Neural cell (in vitro differentiated cells): ENCODE data around the gene CUTC. TPM values are rescaled to one million over a fixed set of nuclear protein-coding genes. Genes with fewer than 3 reads are reported as not detected.

Experiments
- H2AFZ ChIP-seq: fragments of 200-600, 300-800 bp; sonication (generic), shearing (Covaris generic); 2 replicates; pipeline ENCODE4 v1.6.0; 2014; ENCODE audit warnings: low read depth, mild to moderate bottlenecking, antibody characterized with exemption, low read length, moderate library complexity
- H3F3A ChIP-seq: fragments of 200-600 bp; shearing (Covaris generic); 2 replicates; pipeline ENCODE4 v1.6.1; 2016; ENCODE audit warnings: mild to moderate bottlenecking, moderate library complexity, mixed read lengths, antibody characterized with exemption, low read length; ENCODE audit not compliant: insufficient read depth, poor library complexity, severe bottlenecking
- H3K27ac ChIP-seq: fragments of 200-600, 300-800 bp; sonication (generic), shearing (Covaris generic); 2 replicates; pipeline ENCODE4 v1.5.1; 2014; ENCODE audit warnings: mild to moderate bottlenecking, low read length, moderate library complexity
- H3K27me3 ChIP-seq: fragments of 300-800, 200-600 bp; sonication (generic), shearing (Covaris generic); 2 replicates; pipeline ENCODE4 v1.6.0; 2014; ENCODE audit warnings: mild to moderate bottlenecking, low read depth, low read length, moderate library complexity; ENCODE audit not compliant: insufficient read depth
- H3K36me3 ChIP-seq: fragments of 300-800, 200-600 bp; sonication (generic), shearing (Covaris generic); 2 replicates; pipeline ENCODE4 v1.5.1; 2014; ENCODE audit warnings: mild to moderate bottlenecking, antibody characterized with exemption, low read length, moderate library complexity; ENCODE audit not compliant: insufficient read depth
- H3K4me2 ChIP-seq: fragments of 300-800, 200-600 bp; sonication (generic), shearing (Covaris generic); 2 replicates; pipeline ENCODE4 v1.6.0; 2014; ENCODE audit warnings: mild to moderate bottlenecking, low read length
- H3K4me3 ChIP-seq: fragments of 300-800, 200-600 bp; sonication (generic), shearing (Covaris generic); 2 replicates; pipeline ENCODE4 v1.5.1; 2014; ENCODE audit warnings: mild to moderate bottlenecking, low read length, moderate library complexity
- H3K79me2 ChIP-seq: fragments of 200-600 bp; shearing (Covaris generic); replicated peaks from 2 replicates; pipeline ENCODE4 v1.6.0; 2014; ENCODE audit warnings: mild to moderate bottlenecking, low read length, moderate library complexity; ENCODE audit not compliant: insufficient read depth
- H3K9ac ChIP-seq: fragments of 300-800, 200-600 bp; sonication (generic), shearing (Covaris generic); 2 replicates; pipeline ENCODE4 v1.6.1; 2016; ENCODE audit warnings: mild to moderate bottlenecking, low read length, mixed read lengths
- H3K9me2 ChIP-seq: fragments of 200-600 bp; shearing (Covaris generic); 2 replicates; pipeline ENCODE4 v1.6.1; 2016; ENCODE audit warnings: mild to moderate bottlenecking, low read length, mixed read lengths; ENCODE audit not compliant: insufficient read depth
- H3K9me3 ChIP-seq: fragments of 200-600, 300-800 bp; sonication (generic), shearing (Covaris generic); 2 replicates; pipeline ENCODE4 v1.6.1; 2016; ENCODE audit warnings: mild to moderate bottlenecking, mixed run types, low read length, moderate library complexity, mixed read lengths
- H4K20me1 ChIP-seq: fragments of 200-600 bp; shearing (Covaris generic); 2 replicates; pipeline ENCODE4 v1.6.1; 2016; ENCODE audit warnings: mild to moderate bottlenecking, mixed run types; ENCODE audit not compliant: insufficient read depth
- EP300 ChIP-seq: fragments of 450-650 bp; conservative IDR thresholded peaks from 2 replicates; pipeline ENCODE4 v1.6.1; 2014; ENCODE audit warnings: antibody characterized with exemption, mild to moderate bottlenecking, moderate library complexity; ENCODE audit not compliant: poor library complexity, severe bottlenecking
- EZH2 ChIP-seq: fragments of 200-600, 300-800 bp; shearing (Covaris generic), sonication (generic); IDR thresholded peaks from 2 replicates; pipeline ENCODE4 v1.6.1; 2014; ENCODE audit warnings: antibody characterized with exemption, low read length, borderline replicate concordance, mild to moderate bottlenecking; ENCODE audit not compliant: insufficient read depth, poor library complexity, severe bottlenecking
- MXI1 ChIP-seq: fragments of 450-650 bp; conservative IDR thresholded peaks from 2 replicates; pipeline ENCODE4 v1.6.1; 2014; ENCODE audit warnings: antibody characterized with exemption, mild to moderate bottlenecking; ENCODE audit not compliant: poor library complexity, severe bottlenecking
- POLR2AphosphoS5 ChIP-seq: IDR thresholded peaks from 2 replicates; pipeline ENCODE4 v1.6.1; 2012
- RAD21 ChIP-seq: fragments of 450-650 bp; conservative IDR thresholded peaks from 2 replicates; pipeline ENCODE4 v1.6.1; 2014; ENCODE audit warnings: antibody characterized with exemption, mild to moderate bottlenecking, moderate library complexity
- REST ChIP-seq: IDR thresholded peaks from 2 replicates; pipeline ENCODE4 v1.6.1; 2012; ENCODE audit warnings: borderline replicate concordance
- SMC3 ChIP-seq: fragments of 450-650 bp; conservative IDR thresholded peaks from 2 replicates; pipeline ENCODE4 v1.6.1; 2014; ENCODE audit warnings: antibody characterized with exemption, mild to moderate bottlenecking, moderate library complexity; ENCODE audit not compliant: poor library complexity
- TAF1 ChIP-seq: IDR thresholded peaks from 2 replicates; pipeline ENCODE4 v1.6.1; 2012; ENCODE audit warnings: low read depth
- polyA plus RNA-seq: library from polyadenylated mRNA; depleted of rRNA; stranded (reverse); fragments of >200 nt; gene quantifications from 2 replicates; pipeline ENCODE4 v1.2.3, GENCODE V29; 2014
- TF ChIP-seq, protein P1 (sequence below): fragments of 450-650 bp; IDR thresholded peaks from 2 replicates; pipeline ENCODE4 v1.5.1; 2014; ENCODE audit warnings: antibody characterized with exemption, mild to moderate bottlenecking, moderate library complexity; ENCODE audit not compliant: poor library complexity, severe bottlenecking

Gene CUTC
- polyA plus RNA-seq, 1 donor from 2014 or later, result 26.2 TPM

DNA sequence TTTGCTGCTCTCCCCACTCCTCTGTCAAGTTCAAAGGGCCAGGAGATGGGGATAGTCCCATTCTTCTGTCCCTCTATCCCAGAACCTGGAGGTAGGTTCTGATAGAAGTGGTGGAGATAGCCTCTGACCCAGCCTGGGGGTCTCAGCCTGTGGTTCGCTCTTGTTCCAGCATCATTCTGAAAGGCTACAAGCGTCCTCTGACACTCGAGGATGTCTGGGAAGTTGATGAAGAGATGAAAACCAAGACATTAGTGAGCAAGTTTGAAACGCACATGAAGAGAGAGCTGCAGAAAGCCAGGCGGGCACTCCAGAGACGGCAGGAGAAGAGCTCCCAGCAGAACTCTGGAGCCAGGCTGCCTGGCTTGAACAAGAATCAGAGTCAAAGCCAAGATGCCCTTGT, 64.9 kb downstream of the CUTC start:
- Histone ChIP-seq H2AFZ (no peak overlapping the region), H3K9ac (no peak overlapping the region), H3K27ac (no peak overlapping the region), H4K20me1 (no peaks in the 10 kb centered on the region), H3K79me2 (no peaks in the 10 kb centered on the region), H3K4me3 (no peak overlapping the region), H3K4me2 (no peak overlapping the region), H3F3A (no peaks in the 10 kb centered on the region), H3K27me3 (no peaks in the 10 kb centered on the region), H3K9me3 (no peaks in the 10 kb centered on the region), H3K9me2 (no peaks in the 10 kb centered on the region), H3K36me3 (no peaks in the 10 kb centered on the region)
- no peak for TF ChIP-seq MXI1
- TF ChIP-seq REST, result no peak
- no peak for TF ChIP-seq EZH2
- no peak for TF ChIP-seq TAF1
- TF ChIP-seq EP300, result no peak
- no peak for TF ChIP-seq SMC3
- no peak for TF ChIP-seq RAD21

- no peaks in the 10 kb centered on the region for H3K9me2 ChIP-seq
- H3K9ac ChIP-seq, result no peak overlapping the region
- no peaks in the 10 kb centered on the region for H3K36me3 ChIP-seq
- H3K9me3 ChIP-seq, result no peaks in the 10 kb centered on the region
- H3F3A ChIP-seq, result no peaks in the 10 kb centered on the region
- no peak overlapping the region for H3K4me2 ChIP-seq
- H3K27ac ChIP-seq, result no peak overlapping the region
- TF ChIP-seq TAF1 (no peak), EZH2 (no peak), POLR2AphosphoS5 (no peak), EP300 (no peak), RAD21 (no peak), REST (no peak), MXI1 (no peak), SMC3 (no peak)
- TF ChIP-seq, protein P1, sequence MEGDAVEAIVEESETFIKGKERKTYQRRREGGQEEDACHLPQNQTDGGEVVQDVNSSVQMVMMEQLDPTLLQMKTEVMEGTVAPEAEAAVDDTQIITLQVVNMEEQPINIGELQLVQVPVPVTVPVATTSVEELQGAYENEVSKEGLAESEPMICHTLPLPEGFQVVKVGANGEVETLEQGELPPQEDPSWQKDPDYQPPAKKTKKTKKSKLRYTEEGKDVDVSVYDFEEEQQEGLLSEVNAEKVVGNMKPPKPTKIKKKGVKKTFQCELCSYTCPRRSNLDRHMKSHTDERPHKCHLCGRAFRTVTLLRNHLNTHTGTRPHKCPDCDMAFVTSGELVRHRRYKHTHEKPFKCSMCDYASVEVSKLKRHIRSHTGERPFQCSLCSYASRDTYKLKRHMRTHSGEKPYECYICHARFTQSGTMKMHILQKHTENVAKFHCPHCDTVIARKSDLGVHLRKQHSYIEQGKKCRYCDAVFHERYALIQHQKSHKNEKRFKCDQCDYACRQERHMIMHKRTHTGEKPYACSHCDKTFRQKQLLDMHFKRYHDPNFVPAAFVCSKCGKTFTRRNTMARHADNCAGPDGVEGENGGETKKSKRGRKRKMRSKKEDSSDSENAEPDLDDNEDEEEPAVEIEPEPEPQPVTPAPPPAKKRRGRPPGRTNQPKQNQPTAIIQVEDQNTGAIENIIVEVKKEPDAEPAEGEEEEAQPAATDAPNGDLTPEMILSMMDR, result no peak
- H3K79me2 ChIP-seq, result no peaks in the 10 kb centered on the region
- no peaks in the 10 kb centered on the region for H4K20me1 ChIP-seq
- no peaks in the 10 kb centered on the region for H3K27me3 ChIP-seq
- no peak overlapping the region for H3K4me3 ChIP-seq
- H2AFZ ChIP-seq, result no peak overlapping the region
Measured at GRCh38 chr10:99798031-99798430, 66.0 kb downstream of the CUTC start.
